ENCODE measurements around the gene TNXB.

- TF ChIP-seq CTCF (conservative IDR thresholded peaks at IDR 0.05 in 1 of 2, IDR thresholded peaks at IDR 0.05 in 1 of 2; ENCODE audit: low read depth in 1 of 2, low read length in 2 of 2) (no peak), EZH2 (IDR thresholded peaks at IDR 0.05; ENCODE audit: low read length, missing control alignments) (no peak)
Measured at GRCh38 chr6:32105433-32105832, 3.7 kb downstream of the TNXB start.
